Stimulated activated CD8-positive, alpha-beta memory T cell treated with anti-CD3 and anti-CD28 coated beads, Interleukin-15, amount 100 ng/mL, for 24 hours (primary cell): ENCODE data around the gene FBXL20.
"Not testable (repeated sequence)": the region's sequence is repeated elsewhere in the genome, so short reads cannot be mapped to it uniquely, and the experiment has no call there.

Experiments
- DNase-seq: peaks from one replicate; pipeline ENCODE4 v3.0.0-alpha.2; 2020; ENCODE audit warnings: low read depth

FBXL20 gene

GRCh38 chr17:39380144-39380543 is 21.3 kb downstream of the FBXL20 start:
- DNase-seq: no peak

- DNase-seq: no peak
Measured at GRCh38 chr17:39376434-39376833, 25.0 kb downstream of the FBXL20 start.

GRCh38 chr17:39367805-39368204 is 33.6 kb downstream of the FBXL20 start:
- DNase-seq: not testable (repeated sequence)

GRCh38 chr17:39365872-39366271 is 35.6 kb downstream of the FBXL20 start:
- DNase-seq: no peak

GRCh38 chr17:39365242-39365641 is 36.2 kb downstream of the FBXL20 start:
- DNase-seq: no peak

- DNase-seq: no peak
Measured at GRCh38 chr17:39364236-39365025, 37.0 kb downstream of the FBXL20 start.

- no peak for DNase-seq
Measured at GRCh38 chr17:39361064-39361463, 40.4 kb downstream of the FBXL20 start.

- no peak for DNase-seq
Measured at GRCh38 chr17:39360537-39360936, 40.9 kb downstream of the FBXL20 start.

GRCh38 chr17:39359994-39360393 is 41.4 kb downstream of the FBXL20 start:
- DNase-seq: no peak

- DNase-seq: no peak
Measured at GRCh38 chr17:39357986-39358385, 43.4 kb downstream of the FBXL20 start.

- no peak for DNase-seq
Measured at GRCh38 chr17:39357488-39357887, 43.9 kb downstream of the FBXL20 start.

GRCh38 chr17:39352986-39353385 is 48.4 kb downstream of the FBXL20 start:
- DNase-seq: no peak

- no peak for DNase-seq
Measured at GRCh38 chr17:39352511-39352910, 48.9 kb downstream of the FBXL20 start.

- DNase-seq: no peak
Measured at GRCh38 chr17:39351508-39351907, 49.9 kb downstream of the FBXL20 start.

- no peak for DNase-seq
Measured at GRCh38 chr17:39349246-39349645, 52.2 kb downstream of the FBXL20 start.

- DNase-seq: not testable (repeated sequence)
Measured at GRCh38 chr17:39346863-39347262, 54.6 kb downstream of the FBXL20 start.

GRCh38 chr17:39341541-39341940 is 59.9 kb downstream of the FBXL20 start:
- DNase-seq: no peak

GRCh38 chr17:39340731-39341130 is 60.7 kb downstream of the FBXL20 start:
- no peak for DNase-seq

- no peak for DNase-seq
Measured at GRCh38 chr17:39339272-39339671, 62.2 kb downstream of the FBXL20 start.

- DNase-seq: not testable (repeated sequence)
Measured at GRCh38 chr17:39337649-39338048, 63.8 kb downstream of the FBXL20 start.

GRCh38 chr17:39335704-39336223 is 65.7 kb downstream of the FBXL20 start:
- DNase-seq: no peak

GRCh38 chr17:39334008-39334744 is 67.2 kb downstream of the FBXL20 start:
- DNase-seq: not testable (repeated sequence)

GRCh38 chr17:39332092-39332491 is 69.3 kb downstream of the FBXL20 start:
- no peak for DNase-seq
